ENCODE results near the gene NOTCH1.

Gene NOTCH1

DNA sequence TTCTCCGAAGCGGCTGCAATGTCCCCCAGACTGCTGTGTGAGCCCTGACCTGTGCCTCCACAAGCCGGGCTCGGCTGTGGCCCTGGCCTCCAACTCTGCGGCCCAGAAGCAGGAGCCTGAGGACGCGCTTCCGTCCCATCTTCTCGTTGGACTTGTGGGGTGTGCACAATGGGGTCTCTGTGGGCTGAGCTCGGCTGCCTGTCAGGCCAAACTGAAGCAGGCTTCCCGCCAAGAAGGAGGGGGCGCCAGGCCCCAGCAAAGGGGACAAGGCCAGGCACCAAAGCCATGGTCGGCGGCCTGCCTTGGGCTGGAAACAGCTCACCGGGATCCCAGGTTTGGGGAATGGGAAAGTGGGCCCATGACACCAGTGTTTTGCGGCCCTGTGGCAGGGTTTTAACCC is 4.1 kb downstream of the NOTCH1 start:
- H3K4me3 ChIP-seq (replicated peaks; ENCODE audit: insufficient read depth, low read length) = no peak overlapping the region
- H3K27ac ChIP-seq (replicated peaks) = no peak overlapping the region
- TF ChIP-seq GABPA (IDR thresholded peaks at IDR 0.05; ENCODE audit: low read depth) (no peak), POLR2AphosphoS5 (IDR thresholded peaks at IDR 0.05; ENCODE audit: low read depth) (no peak), SPI1 (IDR thresholded peaks at IDR 0.05; ENCODE audit: borderline replicate concordance, low read depth) (no peak)
- TF ChIP-seq, protein P1, sequence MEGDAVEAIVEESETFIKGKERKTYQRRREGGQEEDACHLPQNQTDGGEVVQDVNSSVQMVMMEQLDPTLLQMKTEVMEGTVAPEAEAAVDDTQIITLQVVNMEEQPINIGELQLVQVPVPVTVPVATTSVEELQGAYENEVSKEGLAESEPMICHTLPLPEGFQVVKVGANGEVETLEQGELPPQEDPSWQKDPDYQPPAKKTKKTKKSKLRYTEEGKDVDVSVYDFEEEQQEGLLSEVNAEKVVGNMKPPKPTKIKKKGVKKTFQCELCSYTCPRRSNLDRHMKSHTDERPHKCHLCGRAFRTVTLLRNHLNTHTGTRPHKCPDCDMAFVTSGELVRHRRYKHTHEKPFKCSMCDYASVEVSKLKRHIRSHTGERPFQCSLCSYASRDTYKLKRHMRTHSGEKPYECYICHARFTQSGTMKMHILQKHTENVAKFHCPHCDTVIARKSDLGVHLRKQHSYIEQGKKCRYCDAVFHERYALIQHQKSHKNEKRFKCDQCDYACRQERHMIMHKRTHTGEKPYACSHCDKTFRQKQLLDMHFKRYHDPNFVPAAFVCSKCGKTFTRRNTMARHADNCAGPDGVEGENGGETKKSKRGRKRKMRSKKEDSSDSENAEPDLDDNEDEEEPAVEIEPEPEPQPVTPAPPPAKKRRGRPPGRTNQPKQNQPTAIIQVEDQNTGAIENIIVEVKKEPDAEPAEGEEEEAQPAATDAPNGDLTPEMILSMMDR (IDR thresholded peaks at IDR 0.05; ENCODE audit: insufficient read depth, low read length) = no peak
- TF ChIP-seq, protein P2, sequence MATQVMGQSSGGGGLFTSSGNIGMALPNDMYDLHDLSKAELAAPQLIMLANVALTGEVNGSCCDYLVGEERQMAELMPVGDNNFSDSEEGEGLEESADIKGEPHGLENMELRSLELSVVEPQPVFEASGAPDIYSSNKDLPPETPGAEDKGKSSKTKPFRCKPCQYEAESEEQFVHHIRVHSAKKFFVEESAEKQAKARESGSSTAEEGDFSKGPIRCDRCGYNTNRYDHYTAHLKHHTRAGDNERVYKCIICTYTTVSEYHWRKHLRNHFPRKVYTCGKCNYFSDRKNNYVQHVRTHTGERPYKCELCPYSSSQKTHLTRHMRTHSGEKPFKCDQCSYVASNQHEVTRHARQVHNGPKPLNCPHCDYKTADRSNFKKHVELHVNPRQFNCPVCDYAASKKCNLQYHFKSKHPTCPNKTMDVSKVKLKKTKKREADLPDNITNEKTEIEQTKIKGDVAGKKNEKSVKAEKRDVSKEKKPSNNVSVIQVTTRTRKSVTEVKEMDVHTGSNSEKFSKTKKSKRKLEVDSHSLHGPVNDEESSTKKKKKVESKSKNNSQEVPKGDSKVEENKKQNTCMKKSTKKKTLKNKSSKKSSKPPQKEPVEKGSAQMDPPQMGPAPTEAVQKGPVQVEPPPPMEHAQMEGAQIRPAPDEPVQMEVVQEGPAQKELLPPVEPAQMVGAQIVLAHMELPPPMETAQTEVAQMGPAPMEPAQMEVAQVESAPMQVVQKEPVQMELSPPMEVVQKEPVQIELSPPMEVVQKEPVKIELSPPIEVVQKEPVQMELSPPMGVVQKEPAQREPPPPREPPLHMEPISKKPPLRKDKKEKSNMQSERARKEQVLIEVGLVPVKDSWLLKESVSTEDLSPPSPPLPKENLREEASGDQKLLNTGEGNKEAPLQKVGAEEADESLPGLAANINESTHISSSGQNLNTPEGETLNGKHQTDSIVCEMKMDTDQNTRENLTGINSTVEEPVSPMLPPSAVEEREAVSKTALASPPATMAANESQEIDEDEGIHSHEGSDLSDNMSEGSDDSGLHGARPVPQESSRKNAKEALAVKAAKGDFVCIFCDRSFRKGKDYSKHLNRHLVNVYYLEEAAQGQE (IDR thresholded peaks at IDR 0.05; ENCODE audit: insufficient replicate concordance, low read depth) = no peak
- DNase-seq (ENCODE audit: low read depth in 1 of 2, low spot score in 1 of 2) = no peak
- H3K27me3 ChIP-seq (ENCODE audit: insufficient read depth, poor library complexity, severe bottlenecking) = no peaks in the 10 kb centered on the region

DNA sequence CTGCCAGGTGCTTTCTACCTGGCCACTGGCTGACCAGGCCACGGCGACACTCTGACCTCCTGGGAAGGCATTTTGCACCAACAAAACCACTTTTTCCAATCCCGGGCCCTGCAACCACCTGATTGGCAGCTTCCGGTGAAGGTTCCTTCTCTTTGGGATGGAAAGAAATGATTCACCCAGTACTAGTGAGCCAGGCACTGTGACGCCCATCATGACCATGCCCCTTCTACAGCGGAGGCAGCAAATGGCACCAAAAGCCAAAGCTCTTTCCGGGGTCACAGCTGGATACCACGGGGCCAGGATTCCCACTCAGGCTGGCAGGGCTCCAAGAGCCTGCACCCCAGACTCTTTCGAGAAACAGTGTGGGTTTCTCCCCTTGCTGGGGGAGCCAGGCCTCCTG is 4.7 kb downstream of the NOTCH1 start:
- Histone ChIP-seq H3K4me3 (replicated peaks; ENCODE audit: insufficient read depth, low read length) (no peak overlapping the region), H3K27ac (replicated peaks) (no peak overlapping the region), H3K27me3 (ENCODE audit: insufficient read depth, poor library complexity, severe bottlenecking) (no peaks in the 10 kb centered on the region)
- DNase-seq (ENCODE audit: low read depth in 1 of 2, low spot score in 1 of 2) = no peak
- TF ChIP-seq SPI1 (IDR thresholded peaks at IDR 0.05; ENCODE audit: borderline replicate concordance, low read depth) = no peak
- TF ChIP-seq GABPA (IDR thresholded peaks at IDR 0.05; ENCODE audit: low read depth) = no peak
- TF ChIP-seq, protein P2 (IDR thresholded peaks at IDR 0.05; ENCODE audit: insufficient replicate concordance, low read depth) = no peak
- TF ChIP-seq POLR2AphosphoS5 (IDR thresholded peaks at IDR 0.05; ENCODE audit: low read depth) = no peak
- TF ChIP-seq, protein P1 (IDR thresholded peaks at IDR 0.05; ENCODE audit: insufficient read depth, low read length) = no peak

DNA sequence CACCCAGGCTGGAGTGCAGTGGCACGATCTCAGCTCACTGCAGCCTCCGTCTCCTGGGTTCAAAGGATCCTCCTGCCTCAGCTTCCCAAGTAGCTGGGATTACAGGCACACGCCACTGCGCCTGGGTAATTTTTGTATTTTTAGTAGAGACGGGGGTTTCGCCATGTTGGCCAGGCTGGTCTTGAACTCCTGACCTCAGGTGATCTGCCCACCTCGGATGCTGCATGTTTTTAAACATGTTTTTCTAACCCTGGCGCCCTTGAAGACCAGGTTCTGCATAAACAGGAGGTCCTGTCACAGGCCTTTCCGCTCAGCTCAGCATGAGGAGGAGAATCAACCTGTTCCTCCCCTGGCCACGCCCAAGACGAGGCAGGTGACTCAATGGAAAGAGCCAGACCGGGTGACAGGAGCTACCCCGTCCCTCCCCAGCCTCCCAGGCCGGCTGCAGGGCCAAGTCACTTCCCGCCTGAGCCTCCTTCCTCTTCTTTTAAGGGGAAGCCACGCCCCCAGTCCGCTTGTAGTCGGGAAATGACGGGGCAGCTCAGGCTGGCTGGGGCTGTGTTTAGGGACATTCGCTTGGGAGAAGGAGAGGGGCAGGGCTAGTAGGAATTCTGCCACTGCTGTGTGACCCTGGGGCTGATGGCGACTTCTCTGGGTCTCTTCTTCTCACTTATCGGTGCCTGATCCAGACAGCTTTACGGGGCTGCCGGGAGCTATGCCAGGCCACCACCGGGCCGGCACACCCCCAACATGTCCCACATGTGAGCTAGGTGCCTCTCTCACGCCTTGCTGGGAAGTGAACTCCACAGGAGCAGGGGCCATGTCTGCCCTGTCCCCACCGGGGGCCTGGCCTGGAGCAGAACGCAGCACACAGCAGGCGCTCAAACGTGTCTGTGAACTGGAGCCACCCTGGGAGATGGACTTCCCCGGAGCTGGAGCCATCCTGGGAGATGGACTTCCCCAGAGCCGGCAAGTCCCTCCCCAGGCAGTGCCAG is 6.1 kb downstream of the NOTCH1 start:
- no peaks in the 10 kb centered on the region for H3K27me3 ChIP-seq (ENCODE audit: insufficient read depth, poor library complexity, severe bottlenecking)
- peak; percentile 93 to 98 for DNase-seq (ENCODE audit: low read depth in 1 of 2, low spot score in 1 of 2)
- peak overlapping the region; percentile 8; the same call in 1 of the 2 replicates for H3K4me3 ChIP-seq (replicated peaks; ENCODE audit: insufficient read depth, low read length)
- peak; percentile 92 for TF ChIP-seq SPI1 (IDR thresholded peaks at IDR 0.05; ENCODE audit: borderline replicate concordance, low read depth)
- peak; percentile 68 for TF ChIP-seq POLR2AphosphoS5 (IDR thresholded peaks at IDR 0.05; ENCODE audit: low read depth)
- TF ChIP-seq, protein P1 (IDR thresholded peaks at IDR 0.05; ENCODE audit: insufficient read depth, low read length) = no peak
- TF ChIP-seq GABPA (IDR thresholded peaks at IDR 0.05; ENCODE audit: low read depth) = no peak
- TF ChIP-seq, protein P2 (IDR thresholded peaks at IDR 0.05; ENCODE audit: insufficient replicate concordance, low read depth) = no peak
- peak overlapping the region; percentile 56 for H3K27ac ChIP-seq (replicated peaks)

Data from HL-60 (cell line).